Endothelial cell of umbilical vein (primary cell): Measurements from ENCODE around the gene ODF2L. TPM values are rescaled to one million over a fixed set of nuclear protein-coding genes. Genes with fewer than 3 reads are reported as not detected.

Experiments used
- BruUV-seq: library from RNA; stranded (reverse); fragments of 400-500 nt; replicated peaks from 2 replicates; lab custom pipeline; 2021; lab: Mats Ljungman, UMichigan
- CTCF ChIA-PET: fragments of 300-600, 350-600 bp; sonication (Branson Sonifier 250); formaldehyde crosslinking; loops from one replicate; lab custom pipeline; 2021; ENCODE audit warnings: antibody characterized with exemption, inconsistent platforms; lab: Charles Lee
- POLR2A ChIA-PET: fragments of 300-600, 350-600 bp; sonication (Branson Sonifier 250); formaldehyde crosslinking; loops from one replicate; lab custom pipeline; 2021; ENCODE audit warnings: antibody characterized with exemption, inconsistent platforms; lab: Charles Lee
- DNase-seq: peaks from one replicate; pipeline ENCODE4 v3.0.0-alpha.2; 2011; ENCODE audit warnings: low read depth, low spot score
- FAIRE-seq: peaks from 2 replicates; lab custom pipeline; 2011; peaks lifted over from hg19 to GRCh38; lab: Jason Lieb, UNC
- H2AFZ ChIP-seq: 2 replicates; pipeline ENCODE4 v1.6.0; 2012; ENCODE audit warnings: low read depth, low read length, control low read depth, inconsistent platforms
- H3K27ac ChIP-seq: 2 replicates; pipeline ENCODE4 v1.5.1; 2011; ENCODE audit warnings: low read depth, mild to moderate bottlenecking, control low read depth, low read length, moderate library complexity; ENCODE audit not compliant: insufficient read depth
- H3K27me3 ChIP-seq, 2 experiments: 2 replicates each; pipeline versions ENCODE4 v1.6.0 to v1.6.1; 2011; ENCODE audit warnings: low read length in 2 of 2, mixed read lengths in 1 of 2; ENCODE audit not compliant: control insufficient read depth in 2 of 2, insufficient read depth in 2 of 2
- H3K36me3 ChIP-seq, 2 experiments: 2 replicates in 1 of 2; 3 replicates in 1 of 2; pipeline ENCODE4 v1.5.1; 2011; ENCODE audit warnings: low read length in 2 of 2, mild to moderate bottlenecking in 1 of 2, moderate library complexity in 1 of 2; ENCODE audit not compliant: control insufficient read depth in 2 of 2, insufficient read depth in 2 of 2; ENCODE audit errors: extremely low read depth in 1 of 2
- H3K4me1 ChIP-seq: 3 replicates; pipeline ENCODE4 v1.5.1; 2011; ENCODE audit warnings: mild to moderate bottlenecking, low read length; ENCODE audit not compliant: control insufficient read depth, insufficient read depth; ENCODE audit errors: extremely low read depth
- H3K4me2 ChIP-seq: 2 replicates; pipeline ENCODE4 v1.6.1; 2011; ENCODE audit warnings: low read length, control low read depth, mixed read lengths; ENCODE audit not compliant: insufficient read depth
- H3K4me3 ChIP-seq, 3 experiments: fragments of 200-600 bp in 1 of 3; sonication (generic), shearing (Covaris generic) in 1 of 3; replicated peaks in 1 of 3; 2 replicates each; pipeline ENCODE4 v1.5.1; 2011 to 2016; ENCODE audit warnings: control low read depth in 3 of 3, low read length in 3 of 3, mild to moderate bottlenecking in 2 of 3, inconsistent platforms in 1 of 3, low read depth in 1 of 3, moderate library complexity in 1 of 3; ENCODE audit not compliant: insufficient read depth in 1 of 3
- H3K79me2 ChIP-seq: 2 replicates; pipeline ENCODE4 v1.6.0; 2012; ENCODE audit warnings: low read length, inconsistent platforms; ENCODE audit not compliant: control insufficient read depth, insufficient read depth
- H3K9ac ChIP-seq: replicated peaks from 2 replicates; pipeline ENCODE3; 2011; ENCODE audit warnings: low read length, control low read depth; ENCODE audit not compliant: insufficient read depth; ENCODE audit errors: extremely low read depth
- H3K9me1 ChIP-seq: replicated peaks from 3 replicates; pipeline ENCODE4 v1.6.0; 2011; ENCODE audit warnings: mild to moderate bottlenecking, low read length; ENCODE audit not compliant: control insufficient read depth, insufficient read depth; ENCODE audit errors: extremely low read depth
- H3K9me3 ChIP-seq: replicated peaks from 2 replicates; pipeline ENCODE4 v1.5.1; 2012; ENCODE audit warnings: low read length, inconsistent platforms; ENCODE audit not compliant: control insufficient read depth, insufficient read depth
- H4K20me1 ChIP-seq: replicated peaks from 2 replicates; pipeline ENCODE3; 2011; ENCODE audit warnings: mild to moderate bottlenecking, low read length; ENCODE audit not compliant: control insufficient read depth, insufficient read depth; ENCODE audit errors: extremely low read depth
- CTCF ChIP-seq, 2 donors: IDR thresholded peaks; 1 replicate in 1 of 2; 2 replicates in 1 of 2; pipeline ENCODE4 v1.5.1; 2011; ENCODE audit warnings: low read length in 2 of 2, mild to moderate bottlenecking in 2 of 2, moderate library complexity in 2 of 2, control low read depth in 1 of 2, inconsistent platforms in 1 of 2, low read depth in 1 of 2; ENCODE audit not compliant: insufficient read depth in 1 of 2; ENCODE audit errors: extremely low read depth in 1 of 2
- EZH2 ChIP-seq: IDR thresholded peaks from 2 replicates; pipeline ENCODE4 v1.6.1; 2012; ENCODE audit warnings: borderline replicate concordance, low read depth, mild to moderate bottlenecking, moderate library complexity, low read length, inconsistent platforms; ENCODE audit not compliant: severe bottlenecking
- FOS ChIP-seq: IDR thresholded peaks from 2 replicates; pipeline ENCODE4 v1.6.1; 2011; ENCODE audit warnings: mild to moderate bottlenecking, low read length, moderate library complexity, borderline replicate concordance; ENCODE audit not compliant: insufficient read depth
- GATA2 ChIP-seq: IDR thresholded peaks from 2 replicates; pipeline ENCODE4 v1.7.0; 2011; ENCODE audit warnings: low read depth, mild to moderate bottlenecking, moderate library complexity, mixed read lengths, low read length; ENCODE audit not compliant: insufficient read length, insufficient read depth
- JUN ChIP-seq: IDR thresholded peaks from 2 replicates; pipeline ENCODE4 v1.6.1; 2011; ENCODE audit warnings: borderline replicate concordance, low read depth; ENCODE audit not compliant: insufficient read length, insufficient read depth
- MAX ChIP-seq: IDR thresholded peaks from 2 replicates; pipeline ENCODE4 v1.6.1; 2011; ENCODE audit not compliant: insufficient read depth, insufficient read length
- MYC ChIP-seq: IDR thresholded peaks from one replicate; pipeline ENCODE4 v1.6.1; 2011; ENCODE audit warnings: mild to moderate bottlenecking, low read depth, low read length
- POLR2A ChIP-seq: IDR thresholded peaks from 2 replicates; pipeline ENCODE4 v1.6.1; 2012; ENCODE audit warnings: low read depth, mild to moderate bottlenecking, control low read depth, low read length
- POLR2AphosphoS5 ChIP-seq: IDR thresholded peaks from 2 replicates; pipeline ENCODE4 v1.6.1; 2012; ENCODE audit warnings: low read depth, mild to moderate bottlenecking, control low read depth, low read length, moderate library complexity; ENCODE audit not compliant: insufficient read depth
- dilution Hi-C: fragments of 300-500 bp; cut with MboI; formaldehyde crosslinking; loops from one replicate; pipeline ENCODE4 v1.15.0; 2019; ENCODE audit warnings: low sequenced_read_pairs; ENCODE audit not compliant: extremely low pct_ligation_motif_present
- intact Hi-C: fragments of 100-400 bp; cut with micrococcal nuclease; formaldehyde crosslinking; loops from one replicate; pipeline ENCODE4 v1.10.0; 2022
- polyA plus RNA-seq, 4 experiments: library from polyadenylated mRNA; depleted of rRNA in 3 of 4; stranded (reverse) in 3 of 4; unstranded in 1 of 4; fragments of >200 nt; gene quantifications; 2 replicates each; pipeline versions ENCODE4 v1.2.1 to v1.2.3, GENCODE V29; 2011 to 2012; ENCODE audit warnings: missing spikeins in 1 of 4
- total RNA-seq: library from RNA; stranded (reverse); gene quantifications from 2 replicates; pipeline ENCODE4 v1.2.3, GENCODE V29; 2021

Gene ODF2L
- total and polyA plus RNA-seq, 2 donors (not counting 3 experiments of a cell fraction or from before 2014, with no cell fraction given), result 9.6 to 74.7 TPM

DNA sequence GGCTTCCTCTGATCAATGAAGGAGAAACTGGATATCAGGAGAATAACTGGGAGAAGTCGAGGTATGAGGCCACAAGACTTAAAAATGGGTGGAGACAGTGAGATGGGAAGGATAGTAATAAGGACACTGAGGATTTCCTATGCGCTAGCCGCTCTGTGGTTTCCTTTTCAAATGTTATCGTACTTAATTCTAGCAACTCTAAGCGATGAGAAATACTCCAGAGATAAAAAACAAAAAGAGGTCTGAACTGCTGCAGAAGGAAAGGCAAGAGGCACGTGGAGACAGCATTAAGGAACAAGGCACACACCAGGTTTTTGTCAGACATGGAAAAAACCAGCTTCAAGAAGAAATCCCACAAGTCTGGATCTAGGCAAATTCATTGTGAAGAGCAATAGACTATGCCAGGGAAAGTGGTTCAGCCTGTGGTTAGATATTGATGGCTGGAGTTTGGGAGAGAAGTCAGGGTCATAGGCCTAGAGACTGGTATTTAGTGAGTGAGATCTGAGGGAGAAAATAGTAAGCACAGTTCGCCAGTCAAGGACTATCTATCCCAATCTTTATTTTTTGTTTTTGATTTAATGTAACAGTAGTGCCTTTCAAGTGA is 33.1 kb upstream of the ODF2L start:
- ChIA-PET POLR2A (interaction anchor here (1.1 kb wide), 1 partner anchor 12 kb away, joined by 10 read pairs; no protein-coding TSS in a partner anchor), CTCF (interaction anchor here (1.1 to 1.2 kb wide), 2 partner anchors 20 to 33 kb away, joined by 4 to 6 read pairs; partner anchors contain the start of gene ODF2L)
- intact Hi-C loops (no loop called here), dilution Hi-C loops (no loop called here)
- H3K79me2 ChIP-seq, result no peaks in the 10 kb centered on the region
- no peak for FAIRE-seq
- H3K9ac ChIP-seq, result no peak overlapping the region
- H3K9me3 ChIP-seq, result no peaks in the 10 kb centered on the region
- no TSS peak for BruUV-seq
- peak overlapping the region; percentile 44 for H2AFZ ChIP-seq
- H3K9me1 ChIP-seq, result no peaks in the 10 kb centered on the region
- H3K36me3 ChIP-seq, result no peaks in the 10 kb centered on the region
- H3K4me1 ChIP-seq, result peaks cover 13% of the 10 kb centered on the region
- no peak for DNase-seq
- no peak overlapping the region for H3K4me3 ChIP-seq
- no peak for TF ChIP-seq EZH2
- TF ChIP-seq FOS, result no peak
- TF ChIP-seq MAX, result no peak
- TF ChIP-seq JUN, result no peak
- TF ChIP-seq GATA2, result no peak
- no peak for TF ChIP-seq MYC
- TF ChIP-seq POLR2A, result no peak
- no peak for TF ChIP-seq POLR2AphosphoS5
- no peak for TF ChIP-seq CTCF (IDR thresholded peaks at IDR 0.05; ENCODE audit: extremely low read depth in 1 of 2, insufficient read depth in 1 of 2, low read depth in 1 of 2, low read length in 2 of 2)
- H4K20me1 ChIP-seq, result no peaks in the 10 kb centered on the region
- peaks cover 0 to under 1% of the 10 kb centered on the region in 2 experiments for H3K27me3 ChIP-seq
- H3K27ac ChIP-seq, result no peak overlapping the region
- H3K4me2 ChIP-seq, result no peak overlapping the region
